Stimulated activated memory B cell treated with anti-CD40 and anti-IgM and Interleukin-4, amounts not matched to agents 10 μg/mL and 1 μg/mL and 100 μg/mL, for 72 hours (primary cell): ENCODE measurements around the gene RNF128.
"Not testable (repeated sequence)": the region's sequence is repeated elsewhere in the genome, so short reads cannot be mapped to it uniquely, and the experiment has no call there.

Experiments
- ATAC-seq: fragments of 150-1000 bp; cut with Tn5 transposase; 2 replicates; pipeline ENCODE4 v1.10.0; 2021
- H3K27ac Mint-ChIP-seq: one replicate; pipeline ENCODE4 v1.8.0; 2022; ENCODE audit warnings: mild to moderate bottlenecking, mixed read lengths
- H3K27me3 Mint-ChIP-seq: one replicate; pipeline ENCODE4 v1.8.0; 2022; ENCODE audit warnings: mixed read lengths
- H3K36me3 Mint-ChIP-seq: one replicate; pipeline ENCODE4 v1.8.0; 2022; ENCODE audit warnings: mixed read lengths
- H3K4me1 Mint-ChIP-seq: one replicate; pipeline ENCODE4 v1.8.0; 2022; ENCODE audit warnings: mixed read lengths
- H3K4me3 Mint-ChIP-seq: one replicate; pipeline ENCODE4 v1.8.0; 2022; ENCODE audit warnings: mild to moderate bottlenecking, moderate library complexity, mixed read lengths
- H3K9me3 Mint-ChIP-seq: one replicate; pipeline ENCODE4 v1.8.0; 2022; ENCODE audit warnings: mixed read lengths

Gene RNF128

DNA sequence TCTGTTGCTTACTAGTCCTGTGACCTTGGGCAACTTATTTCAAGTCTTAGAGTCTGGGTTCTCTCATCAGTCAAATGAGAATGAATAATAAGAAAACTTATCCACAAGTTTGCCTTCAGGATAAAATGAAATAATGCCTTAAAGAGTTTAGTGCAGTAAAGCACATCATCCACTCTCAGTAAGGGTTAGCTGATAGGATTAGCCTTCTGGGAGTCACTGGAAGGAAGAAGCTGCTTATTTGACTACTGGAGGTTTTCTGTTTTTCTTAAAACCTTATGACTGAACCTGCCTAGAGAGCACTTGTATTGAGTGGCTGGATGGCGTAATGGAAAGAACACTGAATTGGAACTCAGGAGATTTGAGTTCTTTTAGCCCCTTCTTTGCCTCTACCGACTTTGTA, 1.8 kb downstream of the RNF128 start:
- Mint-ChIP-seq H3K4me1 (no peaks in the 10 kb centered on the region), H3K36me3 (no peaks in the 10 kb centered on the region), H3K4me3 (no peak overlapping the region), H3K27me3 (peaks cover 23% of the 10 kb centered on the region), H3K9me3 (no peaks in the 10 kb centered on the region), H3K27ac (no peak overlapping the region)
- ATAC-seq = no peak

DNA sequence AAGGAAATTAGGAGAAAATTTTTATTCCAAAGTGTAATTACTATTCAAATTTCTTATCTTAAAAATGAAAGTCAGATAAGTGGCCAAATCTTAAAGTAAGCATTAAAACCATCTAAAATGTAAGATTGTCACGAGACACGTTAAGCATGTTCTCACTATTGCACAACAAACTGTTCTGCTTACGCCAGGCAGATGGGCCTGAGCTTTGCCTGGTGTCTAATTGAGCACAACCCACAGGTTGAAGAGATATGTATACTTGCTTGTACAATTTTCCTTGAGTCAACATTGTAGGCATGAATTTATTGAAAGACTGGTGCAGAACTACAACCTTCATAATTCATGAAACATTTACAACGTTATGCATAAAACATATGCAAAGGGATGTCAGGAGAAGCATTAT, 3.9 kb downstream of the RNF128 start:
- Mint-ChIP-seq H3K4me1 (no peaks in the 10 kb centered on the region), H3K9me3 (no peaks in the 10 kb centered on the region), H3K27me3 (peaks cover 8% of the 10 kb centered on the region), H3K27ac (no peak overlapping the region), H3K36me3 (no peaks in the 10 kb centered on the region), H3K4me3 (no peak overlapping the region)
- no peak for ATAC-seq

DNA sequence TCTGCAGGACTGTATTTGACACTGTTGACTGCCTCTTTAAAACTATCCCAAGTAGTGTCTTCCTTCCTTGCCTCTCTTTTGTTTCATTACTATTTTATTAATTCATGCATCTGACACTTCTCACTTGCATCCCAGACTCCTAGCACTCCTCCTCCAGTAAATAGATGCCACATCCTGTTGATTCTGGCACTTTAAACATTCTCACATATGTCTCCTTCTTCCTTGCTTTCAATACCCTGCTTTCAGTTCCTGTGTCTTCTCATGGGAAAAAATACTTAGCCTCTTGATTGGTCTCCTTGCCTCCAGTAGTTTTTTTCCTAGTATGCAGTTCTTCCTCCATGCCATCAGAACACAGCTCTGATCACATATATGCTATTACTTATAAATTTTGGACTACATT, 5.1 kb downstream of the RNF128 start:
- H3K4me3 Mint-ChIP-seq = no peak overlapping the region

DNA sequence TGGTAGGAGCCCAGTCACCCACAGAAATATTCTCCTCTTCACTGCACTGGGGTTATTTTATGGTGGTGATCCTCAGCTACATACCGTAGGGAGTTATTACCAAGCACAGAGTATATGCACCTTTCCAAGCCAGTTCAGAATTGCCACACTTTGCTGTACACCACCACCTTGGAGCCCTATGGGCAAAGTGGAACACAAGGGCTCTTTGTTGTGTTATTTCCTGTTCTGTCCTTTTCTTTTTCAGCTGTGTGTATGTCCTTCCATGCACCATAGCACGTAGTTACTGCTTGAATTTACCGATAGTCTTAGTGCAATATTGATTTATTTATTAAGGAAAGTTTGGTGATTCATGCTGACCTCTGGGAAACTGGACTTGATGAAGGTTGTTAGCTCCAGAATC, 8.3 kb downstream of the RNF128 start:
- no peaks in the 10 kb centered on the region for H3K9me3 Mint-ChIP-seq
- H3K4me1 Mint-ChIP-seq = no peaks in the 10 kb centered on the region
- H3K27me3 Mint-ChIP-seq = no peaks in the 10 kb centered on the region
- ATAC-seq = no peak
- no peaks in the 10 kb centered on the region for H3K36me3 Mint-ChIP-seq
- no peak overlapping the region for H3K4me3 Mint-ChIP-seq
- H3K27ac Mint-ChIP-seq = no peak overlapping the region

More for the DNA sequence above, 5.1 kb downstream of the RNF128 start:
- Mint-ChIP-seq H3K9me3 (no peaks in the 10 kb centered on the region), H3K36me3 (no peaks in the 10 kb centered on the region), H3K27me3 (peaks cover 8% of the 10 kb centered on the region), H3K4me1 (no peaks in the 10 kb centered on the region), H3K27ac (no peak overlapping the region)
- no peak for ATAC-seq

DNA sequence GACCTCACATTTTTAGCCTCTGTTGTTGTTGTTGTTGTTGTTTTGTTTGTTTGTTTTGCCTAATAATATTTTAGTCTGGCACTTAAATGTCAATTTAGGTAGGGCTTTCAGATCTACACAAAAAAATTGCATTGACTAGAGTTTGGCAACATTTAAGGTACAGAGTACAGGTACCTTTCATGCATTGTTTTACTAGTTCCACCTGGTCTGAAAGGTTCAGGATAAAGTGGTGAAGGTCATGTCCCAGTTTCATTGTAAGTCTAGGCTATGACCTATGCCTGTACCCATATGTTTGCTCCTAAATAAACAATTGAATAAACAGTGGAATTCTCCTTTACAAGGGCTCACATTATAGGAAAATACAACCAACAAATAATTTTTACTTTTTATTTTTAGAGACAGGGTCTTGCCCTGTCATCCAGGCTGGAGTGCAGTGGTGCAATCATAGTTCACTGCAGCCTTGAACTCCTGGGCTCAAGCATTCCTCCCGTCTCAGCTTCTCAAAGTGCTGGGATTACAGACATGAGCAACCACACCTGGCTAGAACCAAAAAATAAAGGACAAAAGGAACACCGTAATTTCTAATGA, 13.8 kb downstream of the RNF128 start:
- H3K27ac Mint-ChIP-seq = no peak overlapping the region
- no peaks in the 10 kb centered on the region for H3K4me1 Mint-ChIP-seq
- H3K27me3 Mint-ChIP-seq = no peaks in the 10 kb centered on the region
- no peak for ATAC-seq
- H3K36me3 Mint-ChIP-seq = no peaks in the 10 kb centered on the region
- H3K4me3 Mint-ChIP-seq = no peak overlapping the region
- H3K9me3 Mint-ChIP-seq = no peaks in the 10 kb centered on the region

DNA sequence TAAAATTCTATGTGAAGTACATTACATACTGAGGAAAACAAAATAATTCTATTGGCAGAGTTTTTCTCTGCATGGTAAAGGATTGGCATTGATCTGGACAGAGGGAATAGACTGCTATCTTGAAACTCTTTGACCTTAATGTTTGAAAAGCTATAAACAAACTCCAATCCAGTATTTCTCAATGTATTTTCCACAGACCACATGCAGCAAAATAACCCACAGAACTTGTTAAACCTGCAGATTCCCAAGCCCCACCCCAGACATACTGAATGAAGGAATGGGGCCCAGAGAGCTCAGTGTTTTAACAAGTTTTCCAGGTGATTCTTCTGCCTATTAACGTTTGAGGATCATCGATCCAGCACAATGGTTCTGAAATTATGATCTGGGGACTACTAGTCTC, 15.7 kb downstream of the RNF128 start:
- no peaks in the 10 kb centered on the region for H3K27me3 Mint-ChIP-seq
- H3K27ac Mint-ChIP-seq = no peak overlapping the region
- H3K4me1 Mint-ChIP-seq = no peaks in the 10 kb centered on the region
- no peaks in the 10 kb centered on the region for H3K36me3 Mint-ChIP-seq
- H3K9me3 Mint-ChIP-seq = no peaks in the 10 kb centered on the region
- no peak overlapping the region for H3K4me3 Mint-ChIP-seq
- ATAC-seq = no peak

DNA sequence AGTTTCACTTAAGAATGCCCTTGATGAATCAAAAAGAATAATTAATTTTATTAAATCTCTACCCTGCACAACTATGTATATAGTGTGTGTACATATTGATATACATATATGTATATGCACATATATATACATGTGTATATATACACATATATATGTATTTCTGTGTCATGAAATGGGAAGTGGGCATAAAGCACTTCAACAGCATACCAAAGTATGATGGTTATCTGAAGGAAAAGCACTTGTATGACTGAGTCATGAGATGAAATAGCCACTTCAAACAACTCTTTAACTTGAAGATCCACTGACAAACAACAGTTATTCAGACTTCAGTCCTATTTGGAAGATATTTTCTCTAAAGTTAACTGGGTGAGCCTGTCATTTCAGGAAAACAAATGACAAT, 16.3 kb downstream of the RNF128 start:
- H3K27ac Mint-ChIP-seq = no peak overlapping the region
- H3K27me3 Mint-ChIP-seq = no peaks in the 10 kb centered on the region
- no peaks in the 10 kb centered on the region for H3K4me1 Mint-ChIP-seq
- no peaks in the 10 kb centered on the region for H3K36me3 Mint-ChIP-seq
- H3K4me3 Mint-ChIP-seq = no peak overlapping the region
- no peaks in the 10 kb centered on the region for H3K9me3 Mint-ChIP-seq
- ATAC-seq = no peak

DNA sequence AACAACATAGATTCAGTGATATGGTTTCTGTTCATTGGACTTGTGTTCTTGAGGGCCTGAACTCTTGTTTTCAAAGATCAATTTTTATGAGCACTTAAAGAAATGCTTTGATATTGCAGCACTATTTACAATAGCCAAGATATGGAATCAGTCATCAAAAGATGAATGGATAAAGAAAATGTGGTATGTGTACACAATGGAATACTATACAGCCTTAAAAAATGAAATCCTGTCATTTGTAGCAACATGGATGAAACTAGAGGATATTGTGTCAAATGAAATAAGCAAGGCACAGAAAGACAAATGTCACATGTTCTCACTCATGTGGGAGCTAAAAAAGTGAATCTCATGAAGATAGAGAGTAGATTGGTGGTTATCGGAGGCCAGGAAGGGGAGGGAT, 21.9 kb downstream of the RNF128 start:
- Mint-ChIP-seq H3K9me3 (peaks cover 4% of the 10 kb centered on the region), H3K4me1 (no peaks in the 10 kb centered on the region), H3K27ac (no peak overlapping the region), H3K36me3 (no peaks in the 10 kb centered on the region), H3K4me3 (no peak overlapping the region), H3K27me3 (no peaks in the 10 kb centered on the region)
- no peak for ATAC-seq

DNA sequence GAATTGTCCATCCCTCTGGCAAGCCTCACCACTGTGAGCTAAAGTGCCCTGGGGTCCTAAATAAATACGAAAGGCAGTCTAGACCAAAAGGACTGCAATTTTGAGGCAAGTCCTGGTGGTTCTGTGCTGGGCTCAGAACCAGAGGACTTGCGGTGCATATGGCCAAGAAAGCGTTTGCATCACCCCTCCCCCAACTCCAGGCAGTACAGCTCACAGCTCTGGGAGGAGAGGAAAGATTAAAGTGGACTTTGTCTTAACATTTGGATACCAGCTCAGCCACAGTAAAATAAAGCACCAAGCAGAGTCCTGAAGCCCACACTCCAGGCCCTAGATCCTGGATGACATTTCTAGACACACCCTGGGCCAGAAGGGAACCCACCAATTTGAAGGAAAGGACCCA, 24.9 kb downstream of the RNF128 start:
- no peaks in the 10 kb centered on the region for H3K36me3 Mint-ChIP-seq
- H3K4me3 Mint-ChIP-seq = no peak overlapping the region
- H3K27ac Mint-ChIP-seq = no peak overlapping the region
- peaks cover 4% of the 10 kb centered on the region for H3K9me3 Mint-ChIP-seq
- no peaks in the 10 kb centered on the region for H3K4me1 Mint-ChIP-seq
- H3K27me3 Mint-ChIP-seq = no peaks in the 10 kb centered on the region
- ATAC-seq = no peak

DNA sequence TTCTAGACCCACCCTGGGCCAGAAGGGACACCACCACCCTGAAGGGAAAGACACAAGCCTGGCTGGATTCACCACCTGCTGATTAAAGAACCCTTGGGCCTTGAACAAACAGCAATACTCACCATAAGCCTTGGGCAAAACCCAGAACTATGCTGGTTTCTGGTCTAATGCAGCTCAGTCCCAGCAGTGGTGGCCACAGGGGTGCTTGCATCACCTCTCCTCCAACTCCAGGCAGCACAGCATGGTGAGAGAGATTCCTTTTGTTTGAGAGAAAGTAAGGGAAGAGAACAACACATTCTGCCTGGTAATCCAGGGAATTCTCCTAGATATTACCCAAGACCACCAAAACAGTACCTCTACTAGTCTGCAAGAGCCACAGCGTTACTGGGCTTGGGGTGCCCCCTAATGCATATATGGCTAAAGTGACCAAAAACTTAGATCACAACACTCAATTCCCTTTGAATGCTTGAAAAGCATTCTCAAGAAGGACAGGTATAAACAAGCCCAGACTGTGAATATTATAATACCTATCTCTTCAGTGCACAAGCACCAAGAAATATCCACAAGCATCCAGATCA, 25.7 kb downstream of the RNF128 start:
- Mint-ChIP-seq H3K4me3 (no peak overlapping the region), H3K27ac (no peak overlapping the region), H3K9me3 (peaks cover 4% of the 10 kb centered on the region), H3K4me1 (no peaks in the 10 kb centered on the region), H3K36me3 (no peaks in the 10 kb centered on the region), H3K27me3 (no peaks in the 10 kb centered on the region)
- ATAC-seq = no peak

DNA sequence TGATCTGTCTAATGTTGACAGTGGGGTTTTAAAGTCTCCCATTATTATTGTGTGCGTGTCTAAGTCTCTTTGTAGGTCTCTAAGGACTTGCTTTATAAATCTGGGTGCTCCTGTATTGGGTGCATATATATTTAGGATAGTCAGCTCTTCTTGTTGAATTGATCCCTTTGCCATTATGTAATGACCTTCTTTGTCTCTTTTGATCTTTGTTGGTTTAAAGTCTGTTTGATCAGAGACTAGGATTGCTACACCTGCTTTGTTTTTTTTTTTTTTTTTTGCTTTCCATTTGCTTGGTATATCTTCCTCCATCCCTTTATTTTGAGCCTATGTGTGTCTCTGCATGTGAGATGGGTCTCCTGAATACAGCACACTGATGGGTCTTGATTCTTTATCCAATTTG, 42.8 kb downstream of the RNF128 start:
- not testable (repeated sequence) for H3K27me3 Mint-ChIP-seq, H3K9me3 Mint-ChIP-seq, H3K4me3 Mint-ChIP-seq, H3K4me1 Mint-ChIP-seq, H3K36me3 Mint-ChIP-seq, H3K27ac Mint-ChIP-seq, ATAC-seq

DNA sequence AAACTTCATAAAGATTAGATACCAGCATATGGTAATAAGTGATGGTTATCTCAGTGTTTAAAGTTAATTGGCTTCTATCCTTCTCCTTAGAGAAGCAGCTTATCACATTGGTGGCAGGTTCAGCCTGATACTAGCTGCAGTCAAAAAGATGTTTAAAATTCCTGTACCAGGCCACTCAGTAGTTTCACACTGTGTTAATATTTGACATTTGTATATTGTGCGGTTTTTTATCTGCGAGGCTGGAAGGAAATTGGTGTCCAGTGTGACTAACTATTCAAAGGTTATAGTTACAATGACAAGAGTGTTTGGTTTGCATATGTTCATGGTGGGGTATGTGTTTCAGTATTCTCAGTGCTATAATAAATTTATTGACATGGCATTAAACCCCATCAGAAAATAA, 48.5 kb downstream of the RNF128 start:
- no peaks in the 10 kb centered on the region for H3K9me3 Mint-ChIP-seq
- H3K27ac Mint-ChIP-seq = no peak overlapping the region
- ATAC-seq = no peak
- peaks cover 12% of the 10 kb centered on the region for H3K27me3 Mint-ChIP-seq
- H3K36me3 Mint-ChIP-seq = no peaks in the 10 kb centered on the region
- no peak overlapping the region for H3K4me3 Mint-ChIP-seq
- no peaks in the 10 kb centered on the region for H3K4me1 Mint-ChIP-seq

DNA sequence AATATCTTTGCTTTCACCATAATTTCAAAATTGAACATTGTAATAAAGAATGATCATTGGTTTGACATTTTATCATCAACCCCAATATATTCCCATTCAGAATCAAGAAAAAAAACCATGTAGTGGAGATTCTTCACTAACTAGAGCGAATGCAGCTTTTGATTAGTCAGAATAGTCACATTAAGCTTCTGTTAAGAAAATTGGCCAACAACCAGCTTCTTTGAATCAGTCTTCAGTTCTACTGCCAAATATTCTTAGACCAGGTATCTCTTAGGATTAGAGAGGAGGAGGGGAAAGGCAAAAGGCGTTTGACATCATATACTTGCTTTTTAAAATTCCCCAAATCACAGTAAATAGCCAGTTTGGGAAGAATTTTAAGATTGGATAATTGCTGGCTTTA, 53.8 kb downstream of the RNF128 start:
- no peaks in the 10 kb centered on the region for H3K9me3 Mint-ChIP-seq
- no peak overlapping the region for H3K4me3 Mint-ChIP-seq
- no peak for ATAC-seq
- peaks cover 3% of the 10 kb centered on the region for H3K27me3 Mint-ChIP-seq
- H3K36me3 Mint-ChIP-seq = no peaks in the 10 kb centered on the region
- no peak overlapping the region for H3K27ac Mint-ChIP-seq
- H3K4me1 Mint-ChIP-seq = no peaks in the 10 kb centered on the region

DNA sequence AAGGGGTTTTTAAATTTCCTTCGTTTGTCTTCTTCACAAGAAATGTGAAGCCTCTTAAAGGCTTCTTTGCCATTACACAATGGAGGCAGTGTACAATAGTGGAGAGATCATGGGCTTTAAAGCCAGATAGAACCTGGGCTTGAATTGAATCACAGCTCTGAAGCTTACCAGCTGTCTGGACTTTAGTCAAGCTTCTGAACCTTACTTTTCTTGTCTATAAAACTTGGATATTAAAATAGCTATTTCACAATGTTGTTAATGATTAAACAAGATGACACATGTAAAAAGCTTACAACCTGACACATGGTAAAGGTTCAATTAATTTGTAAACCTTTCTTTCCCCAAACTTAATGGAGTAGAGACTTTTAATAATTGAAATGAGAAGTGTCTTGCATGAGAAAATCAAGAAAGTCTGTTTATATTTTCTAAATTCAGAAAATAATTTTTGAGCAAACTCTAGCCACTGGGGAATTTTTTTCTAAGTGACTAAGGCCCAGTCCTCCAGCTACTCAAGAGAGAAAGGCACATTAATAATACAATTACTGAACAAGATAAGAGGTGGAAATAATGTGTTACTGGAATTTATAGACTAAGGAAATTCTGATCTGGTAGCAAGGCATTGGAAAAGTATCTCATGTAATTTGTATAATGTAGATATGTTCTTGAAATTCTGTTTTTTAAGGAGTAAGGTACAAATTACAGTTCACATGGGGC, 54.3 kb downstream of the RNF128 start:
- Mint-ChIP-seq H3K27me3 (peaks cover 8% of the 10 kb centered on the region), H3K9me3 (no peaks in the 10 kb centered on the region), H3K36me3 (no peaks in the 10 kb centered on the region), H3K27ac (no peak overlapping the region), H3K4me3 (no peak overlapping the region), H3K4me1 (no peaks in the 10 kb centered on the region)
- no peak for ATAC-seq

DNA sequence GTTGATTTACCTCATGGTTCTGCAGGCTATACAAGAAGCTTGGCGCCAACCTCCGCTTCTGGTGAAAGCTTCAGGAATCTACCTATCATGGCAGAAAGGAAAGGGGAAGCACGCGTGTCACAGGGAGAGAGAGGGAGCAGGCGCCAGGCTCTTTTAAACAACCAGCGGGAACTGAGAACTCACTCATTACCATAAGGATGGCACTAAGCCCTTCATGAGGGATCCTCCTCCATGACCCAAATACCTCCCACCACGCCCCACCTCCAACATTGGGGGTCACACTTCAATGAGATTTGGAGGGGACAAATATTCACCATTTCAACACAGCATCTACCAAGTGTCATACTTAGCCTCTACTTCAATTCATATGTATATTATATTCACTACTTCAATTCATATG, 57.2 kb downstream of the RNF128 start:
- Mint-ChIP-seq H3K4me1 (no peaks in the 10 kb centered on the region), H3K9me3 (no peaks in the 10 kb centered on the region), H3K36me3 (no peaks in the 10 kb centered on the region), H3K27me3 (peaks cover 8% of the 10 kb centered on the region), H3K27ac (no peak overlapping the region), H3K4me3 (no peak overlapping the region)
- no peak for ATAC-seq

DNA sequence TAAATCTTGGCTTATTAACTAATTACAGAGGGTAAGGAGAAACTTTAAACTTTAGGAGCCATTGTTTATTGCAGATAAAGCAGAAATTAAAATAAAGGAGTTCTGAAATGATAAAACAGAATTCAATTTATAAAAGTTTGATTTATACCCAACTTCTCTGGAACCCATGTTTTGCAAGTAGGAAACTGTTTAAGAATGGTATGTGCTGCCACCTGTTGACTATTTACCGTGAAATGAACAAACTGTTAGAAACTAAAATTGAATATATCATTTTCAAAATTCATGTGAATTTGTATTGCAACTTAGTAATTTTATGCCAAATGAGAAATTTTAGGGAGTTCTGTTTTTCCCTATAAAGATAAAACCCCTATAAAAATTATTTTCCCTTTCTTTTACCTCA, 65.0 kb downstream of the RNF128 start:
- no peaks in the 10 kb centered on the region for H3K36me3 Mint-ChIP-seq
- no peak overlapping the region for H3K4me3 Mint-ChIP-seq
- H3K27ac Mint-ChIP-seq = no peak overlapping the region
- no peaks in the 10 kb centered on the region for H3K4me1 Mint-ChIP-seq
- ATAC-seq = no peak
- H3K27me3 Mint-ChIP-seq = no peaks in the 10 kb centered on the region
- no peaks in the 10 kb centered on the region for H3K9me3 Mint-ChIP-seq
